ENCODE data around the gene AMT. TPM values are rescaled to one million over a fixed set of nuclear protein-coding genes. Genes with fewer than 3 reads are reported as not detected.
A peak's percentile ranks its signal among the peaks of the same experiment; 100 is the strongest.

AMT gene
- polyA plus RNA-seq, 1 donor (not counting 4 experiments of a cell fraction or from before 2014, with no cell fraction given), result 7.1 TPM

GRCh38 chr3:49460956-49461355 lies 38.7 kb upstream of the AMT start:
- TF ChIP-seq EZH2 (IDR thresholded peaks at IDR 0.05; ENCODE audit: low read length), result no peak
- TF ChIP-seq, protein P1, sequence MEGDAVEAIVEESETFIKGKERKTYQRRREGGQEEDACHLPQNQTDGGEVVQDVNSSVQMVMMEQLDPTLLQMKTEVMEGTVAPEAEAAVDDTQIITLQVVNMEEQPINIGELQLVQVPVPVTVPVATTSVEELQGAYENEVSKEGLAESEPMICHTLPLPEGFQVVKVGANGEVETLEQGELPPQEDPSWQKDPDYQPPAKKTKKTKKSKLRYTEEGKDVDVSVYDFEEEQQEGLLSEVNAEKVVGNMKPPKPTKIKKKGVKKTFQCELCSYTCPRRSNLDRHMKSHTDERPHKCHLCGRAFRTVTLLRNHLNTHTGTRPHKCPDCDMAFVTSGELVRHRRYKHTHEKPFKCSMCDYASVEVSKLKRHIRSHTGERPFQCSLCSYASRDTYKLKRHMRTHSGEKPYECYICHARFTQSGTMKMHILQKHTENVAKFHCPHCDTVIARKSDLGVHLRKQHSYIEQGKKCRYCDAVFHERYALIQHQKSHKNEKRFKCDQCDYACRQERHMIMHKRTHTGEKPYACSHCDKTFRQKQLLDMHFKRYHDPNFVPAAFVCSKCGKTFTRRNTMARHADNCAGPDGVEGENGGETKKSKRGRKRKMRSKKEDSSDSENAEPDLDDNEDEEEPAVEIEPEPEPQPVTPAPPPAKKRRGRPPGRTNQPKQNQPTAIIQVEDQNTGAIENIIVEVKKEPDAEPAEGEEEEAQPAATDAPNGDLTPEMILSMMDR (optimal IDR thresholded peaks at IDR 0.05 in 1 of 3, IDR thresholded peaks at IDR 0.05 in 1 of 3, conservative IDR thresholded peaks at IDR 0.05 in 1 of 3; ENCODE audit: extremely low read depth in 1 of 3, insufficient read depth in 2 of 3, low read length in 3 of 3), result no peak
- Histone ChIP-seq H3K4me2 (ENCODE audit: control insufficient read depth, extremely low read depth, insufficient read depth, low read depth, low read length) (peak overlapping the region; percentile 52), H3K9me3 (ENCODE audit: control insufficient read depth, low read depth, low read length) (no peaks in the 10 kb centered on the region), H3K4me1 (ENCODE audit: control insufficient read depth, extremely low read depth, insufficient read depth, low read length) (peaks cover 24% of the 10 kb centered on the region), H3K27me3 (ENCODE audit: control insufficient read depth, extremely low read depth, insufficient read depth, low read length) (no peaks in the 10 kb centered on the region), H3K4me3 (ENCODE audit: control insufficient read depth in 2 of 3, extremely low read depth in 1 of 3, insufficient read depth in 2 of 3, low read depth in 1 of 3, low read length in 3 of 3) (no peak overlapping the region), H3K79me2 (ENCODE audit: control insufficient read depth, insufficient read depth, low read length) (no peaks in the 10 kb centered on the region), H2AFZ (ENCODE audit: control insufficient read depth, low read length) (peak overlapping the region; percentile 69), H4K20me1 (ENCODE audit: control insufficient read depth, extremely low read depth, insufficient read depth, low read length) (no peaks in the 10 kb centered on the region), H3K9ac (ENCODE audit: control insufficient read depth, extremely low read depth, insufficient read depth, low read length) (no peak overlapping the region), H3K9me1 (ENCODE audit: control insufficient read depth, extremely low read depth, insufficient read depth, low read length) (peaks cover 2% of the 10 kb centered on the region), H3K36me3 (ENCODE audit: control insufficient read depth in 2 of 2, extremely low read depth in 1 of 2, insufficient read depth in 2 of 2, low read length in 2 of 2) (no peaks in the 10 kb centered on the region), H3K27ac (ENCODE audit: control insufficient read depth, insufficient read depth, low read length) (no peak overlapping the region)
- FAIRE-seq (no peak), DNase-seq (ENCODE audit: low read depth, low spot score) (no peak)
- dilution Hi-C loops (cut with MboI; ENCODE audit: extremely low pct_ligation_motif_present, low sequenced_read_pairs), result no loop called here

DNA sequence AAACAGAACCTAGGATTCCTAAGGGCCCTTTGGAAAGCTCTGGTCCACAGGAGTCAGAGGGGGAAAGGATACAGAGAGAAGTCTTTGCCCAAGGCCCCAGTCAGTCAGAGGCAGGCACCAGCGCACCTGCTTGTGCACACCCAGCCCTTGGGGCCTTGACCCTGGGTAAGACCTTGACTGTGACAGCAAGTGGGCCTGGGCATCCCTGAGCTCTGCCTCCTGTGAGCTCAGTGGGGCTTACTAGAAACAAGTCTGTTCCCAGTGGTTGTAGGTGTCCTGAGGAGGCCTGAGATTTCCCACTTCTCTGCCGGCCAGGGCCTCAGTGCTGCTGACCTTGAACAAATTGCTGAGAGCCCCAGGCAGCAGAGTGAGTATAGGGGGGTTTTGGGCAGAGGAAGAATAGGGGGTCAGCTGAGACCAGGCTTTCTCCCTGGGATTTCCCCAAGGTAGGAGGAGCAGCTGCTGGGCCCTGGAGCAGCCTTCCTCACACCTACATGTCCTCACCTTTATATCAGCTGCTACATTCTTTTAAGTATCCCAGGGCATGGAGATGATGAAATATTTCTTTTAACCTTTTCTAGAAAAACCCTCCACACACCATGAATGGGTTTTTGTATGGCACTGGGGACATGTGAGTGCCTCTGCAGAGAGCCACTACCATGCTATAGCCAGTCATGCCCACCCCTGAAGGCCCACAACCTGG lies 38.1 kb upstream of the AMT start:
- Histone ChIP-seq H3K27ac (ENCODE audit: control insufficient read depth, insufficient read depth, low read length) (no peak overlapping the region), H3K79me2 (ENCODE audit: control insufficient read depth, insufficient read depth, low read length) (no peaks in the 10 kb centered on the region), H3K9me1 (ENCODE audit: control insufficient read depth, extremely low read depth, insufficient read depth, low read length) (peaks cover 2% of the 10 kb centered on the region), H3K4me1 (ENCODE audit: control insufficient read depth, extremely low read depth, insufficient read depth, low read length) (peaks cover 27% of the 10 kb centered on the region), H2AFZ (ENCODE audit: control insufficient read depth, low read length) (no peak overlapping the region), H3K27me3 (ENCODE audit: control insufficient read depth, extremely low read depth, insufficient read depth, low read length) (no peaks in the 10 kb centered on the region), H3K9me3 (ENCODE audit: control insufficient read depth, low read depth, low read length) (no peaks in the 10 kb centered on the region), H3K4me3 (ENCODE audit: control insufficient read depth in 2 of 3, extremely low read depth in 1 of 3, insufficient read depth in 2 of 3, low read depth in 1 of 3, low read length in 3 of 3) (no peak overlapping the region), H3K36me3 (ENCODE audit: control insufficient read depth in 2 of 2, extremely low read depth in 1 of 2, insufficient read depth in 2 of 2, low read length in 2 of 2) (no peaks in the 10 kb centered on the region), H3K4me2 (ENCODE audit: control insufficient read depth, extremely low read depth, insufficient read depth, low read depth, low read length) (no peak overlapping the region), H4K20me1 (ENCODE audit: control insufficient read depth, extremely low read depth, insufficient read depth, low read length) (no peaks in the 10 kb centered on the region), H3K9ac (ENCODE audit: control insufficient read depth, extremely low read depth, insufficient read depth, low read length) (no peak overlapping the region)
- no peak for FAIRE-seq
- dilution Hi-C loops (cut with MboI; ENCODE audit: extremely low pct_ligation_motif_present, low sequenced_read_pairs), result no loop called here
- DNase-seq (ENCODE audit: low read depth, low spot score), result no peak
- no peak for TF ChIP-seq EZH2 (IDR thresholded peaks at IDR 0.05; ENCODE audit: low read length)
- TF ChIP-seq, protein P1 (optimal IDR thresholded peaks at IDR 0.05 in 1 of 3, IDR thresholded peaks at IDR 0.05 in 1 of 3, conservative IDR thresholded peaks at IDR 0.05 in 1 of 3; ENCODE audit: extremely low read depth in 1 of 3, insufficient read depth in 2 of 3, low read length in 3 of 3), result no peak

Data from keratinocyte (primary cell).